H9 (cell line): ENCODE measurements around the gene ZPR1. TPM values are rescaled to one million over a fixed set of nuclear protein-coding genes. Genes with fewer than 3 reads are reported as not detected.

Source experiments
- DNase-seq: peaks from one replicate; pipeline ENCODE4 v3.0.0-alpha.2; 2017
- H2AFZ ChIP-seq: one replicate; pipeline ENCODE4 v1.6.1; 2013; ENCODE audit warnings: mild to moderate bottlenecking, low read length, control low read depth, moderate library complexity
- H2AK5ac ChIP-seq: 2 replicates; pipeline ENCODE4 v1.6.1; 2013; ENCODE audit warnings: low read length, control low read depth, mixed read lengths; ENCODE audit not compliant: insufficient read length
- H2BK120ac ChIP-seq: one replicate; pipeline ENCODE4 v1.6.1; 2013; ENCODE audit warnings: low read depth, mild to moderate bottlenecking, low read length, control low read depth, inconsistent platforms; ENCODE audit not compliant: poor library complexity, severe bottlenecking
- H2BK12ac ChIP-seq: 2 replicates; pipeline ENCODE4 v1.6.1; 2013; ENCODE audit warnings: low read length, control low read depth, mixed read lengths, low read depth; ENCODE audit not compliant: insufficient read length
- H2BK15ac ChIP-seq: 2 replicates; pipeline ENCODE4 v1.6.1; 2013; ENCODE audit warnings: low read depth, low read length, control low read depth
- H2BK20ac ChIP-seq: one replicate; pipeline ENCODE4 v1.6.1; 2013; ENCODE audit warnings: low read depth, mild to moderate bottlenecking, low read length, control low read depth, inconsistent platforms; ENCODE audit not compliant: poor library complexity, severe bottlenecking
- H2BK5ac ChIP-seq: 2 replicates; pipeline ENCODE4 v1.6.1; 2013; ENCODE audit warnings: low read length, control low read depth, mixed read lengths; ENCODE audit not compliant: insufficient read length
- H3K14ac ChIP-seq: 2 replicates; pipeline ENCODE4 v1.6.1; 2013; ENCODE audit warnings: low read length, control low read depth; ENCODE audit not compliant: insufficient read depth
- H3K18ac ChIP-seq: 2 replicates; pipeline ENCODE4 v1.6.1; 2013; ENCODE audit warnings: low read depth, mild to moderate bottlenecking, mixed read lengths, low read length, control low read depth; ENCODE audit not compliant: insufficient read length
- H3K23ac ChIP-seq: 2 replicates; pipeline ENCODE4 v1.6.1; 2013; ENCODE audit warnings: low read length, control low read depth, mixed read lengths, low read depth; ENCODE audit not compliant: insufficient read length
- H3K23me2 ChIP-seq: 2 replicates; pipeline ENCODE4 v1.6.1; 2013; ENCODE audit warnings: low read depth, mild to moderate bottlenecking, mixed read lengths, low read length, control low read depth; ENCODE audit not compliant: insufficient read length, poor library complexity, severe bottlenecking
- H3K27ac ChIP-seq: 2 replicates; pipeline ENCODE4 v1.5.1; 2013; ENCODE audit warnings: low read length, control low read depth, mixed read lengths, low read depth; ENCODE audit not compliant: insufficient read length
- H3K27me3 ChIP-seq: 2 replicates; pipeline ENCODE4 v1.6.1; 2013; ENCODE audit warnings: low read length, control low read depth, inconsistent platforms; ENCODE audit not compliant: insufficient read depth
- H3K4ac ChIP-seq: 2 replicates; pipeline ENCODE4 v1.6.1; 2013; ENCODE audit warnings: low read depth, mild to moderate bottlenecking, control low read depth, inconsistent platforms, low read length, moderate library complexity
- H3K4me1 ChIP-seq: 2 replicates; pipeline ENCODE4 v1.6.1; 2013; ENCODE audit warnings: low read length, control low read depth, inconsistent platforms; ENCODE audit not compliant: insufficient read depth
- H3K4me2 ChIP-seq: 2 replicates; pipeline ENCODE4 v1.6.1; 2013; ENCODE audit warnings: low read length, control low read depth, mixed read lengths; ENCODE audit not compliant: insufficient read length, insufficient read depth
- H3K56ac ChIP-seq: 2 replicates; pipeline ENCODE4 v1.6.1; 2013; ENCODE audit warnings: low read depth, mild to moderate bottlenecking, mixed read lengths, low read length, control low read depth; ENCODE audit not compliant: insufficient read length
- H3K79me1 ChIP-seq: 2 replicates; pipeline ENCODE4 v1.6.1; 2013; ENCODE audit warnings: low read depth, mild to moderate bottlenecking, moderate library complexity, low read length, control low read depth, inconsistent platforms; ENCODE audit not compliant: insufficient read depth, poor library complexity, severe bottlenecking
- H3K79me2 ChIP-seq: 2 replicates; pipeline ENCODE4 v1.6.1; 2013; ENCODE audit warnings: low read length, control low read depth, inconsistent platforms; ENCODE audit not compliant: insufficient read depth
- H3K9ac ChIP-seq: 2 replicates; pipeline ENCODE4 v1.6.1; 2013; ENCODE audit warnings: low read length, control low read depth, mixed read lengths; ENCODE audit not compliant: insufficient read length; ENCODE audit errors: extremely low read depth
- H3K9me3 ChIP-seq: one replicate; pipeline ENCODE4 v1.6.1; 2013; ENCODE audit warnings: low read depth, low read length, inconsistent platforms; ENCODE audit not compliant: control insufficient read depth
- H3T11ph ChIP-seq: one replicate; pipeline ENCODE4 v1.6.1; 2013; ENCODE audit warnings: mild to moderate bottlenecking, low read length, control low read depth, inconsistent platforms
- H4K20me1 ChIP-seq: one replicate; pipeline ENCODE4 v1.6.1; 2013; ENCODE audit not compliant: control insufficient read depth, insufficient read length, insufficient read depth
- H4K5ac ChIP-seq: 2 replicates; pipeline ENCODE4 v1.6.1; 2013; ENCODE audit warnings: low read depth, mild to moderate bottlenecking, mixed read lengths, low read length, control low read depth; ENCODE audit not compliant: insufficient read length
- H4K8ac ChIP-seq: replicated peaks from 2 replicates; pipeline ENCODE4 v1.6.1; 2013; ENCODE audit warnings: low read length, control low read depth, mixed read lengths, low read depth; ENCODE audit not compliant: insufficient read length
- H4K91ac ChIP-seq: 2 replicates; pipeline ENCODE4 v1.6.1; 2013; ENCODE audit warnings: low read depth, mild to moderate bottlenecking, moderate library complexity, mixed read lengths, low read length, control low read depth; ENCODE audit not compliant: insufficient read length
- H3K27ac Mint-ChIP-seq, 3 experiments: 2 replicates in 2 of 3; 3 replicates in 1 of 3; pipeline ENCODE4 v1.8.0; 2020 to 2021; ENCODE audit warnings: mixed read lengths in 3 of 3, mild to moderate bottlenecking in 1 of 3, moderate library complexity in 1 of 3
- H3K27me3 Mint-ChIP-seq: 2 replicates; pipeline ENCODE4 v1.8.0; 2021; ENCODE audit warnings: low read depth, mild to moderate bottlenecking, moderate library complexity, mixed read lengths
- H3K36me3 Mint-ChIP-seq, 3 experiments: 2 replicates in 2 of 3; 3 replicates in 1 of 3; pipeline ENCODE4 v1.8.0; 2020 to 2021; ENCODE audit warnings: low read depth in 3 of 3, mixed read lengths in 3 of 3; ENCODE audit not compliant: insufficient read depth in 1 of 3
- H3K4me1 Mint-ChIP-seq, 2 experiments: 2 replicates each; pipeline ENCODE4 v1.8.0; 2020; ENCODE audit warnings: mixed read lengths in 2 of 2
- H3K4me3 Mint-ChIP-seq, 2 experiments: 2 replicates in 1 of 2; 3 replicates in 1 of 2; pipeline ENCODE4 v1.8.0; 2020 to 2021; ENCODE audit warnings: mild to moderate bottlenecking in 2 of 2, mixed read lengths in 2 of 2, moderate library complexity in 1 of 2
- H3K9me3 Mint-ChIP-seq, 2 experiments: 2 replicates in 1 of 2; 3 replicates in 1 of 2; pipeline ENCODE4 v1.8.0; 2020; ENCODE audit warnings: mild to moderate bottlenecking in 2 of 2, mixed read lengths in 2 of 2, moderate library complexity in 1 of 2
- CTCF ChIP-seq: fragments of 200-600 bp; sonication (generic); conservative IDR thresholded peaks from 3 replicates; pipeline ENCODE4 v1.8.0; 2021; ENCODE audit warnings: antibody characterized with exemption, mild to moderate bottlenecking
- WGBS: extraction: QIAGEN DNeasy Blood & Tissue Kit; methylation state at CpG from one replicate; pipeline ENCODE4 v1.1.7; 2013; ENCODE audit warnings: missing lambda C conversion rate, low lambda C conversion rate, mixed read lengths; ENCODE audit not compliant: insufficient read length; ENCODE audit errors: extremely low coverage; 5-methylcytosine and 5-hydroxymethylcytosine counted together
- total RNA-seq: library from RNA; stranded (reverse); gene quantifications from 2 replicates; pipeline ENCODE4 v1.2.1, GENCODE V29; 2021

The ZPR1 gene
- total RNA-seq, 1 experiment from 2014 or later, result 82.0 TPM

GRCh38 chr11:116832350-116833290 is 44.8 kb upstream of the ZPR1 start:
- Histone ChIP-seq H4K5ac (no peak overlapping the region), H2AFZ (no peak overlapping the region), H2BK5ac (no peak overlapping the region), H2BK12ac (no peak overlapping the region), H3K23ac (no peak overlapping the region), H3K9me3 (no peaks in the 10 kb centered on the region), H4K20me1 (no peaks in the 10 kb centered on the region), H2AK5ac (no peak overlapping the region), H3K14ac (no peak overlapping the region; the same call in 1 of the 2 replicates), H3K4ac (no peak overlapping the region), H3K27me3 (no peaks in the 10 kb centered on the region), H2BK120ac (no peak overlapping the region), H3K4me1 (no peaks in the 10 kb centered on the region), H3K56ac (no peak overlapping the region), H3K27ac (no peak overlapping the region), H3K79me1 (no peaks in the 10 kb centered on the region), H4K91ac (no peak overlapping the region), H3T11ph (no peak overlapping the region), H3K79me2 (no peaks in the 10 kb centered on the region), H2BK15ac (no peak overlapping the region), H3K4me2 (no peak overlapping the region), H3K18ac (no peak overlapping the region), H2BK20ac (no peak overlapping the region), H3K23me2 (peaks cover 6% of the 10 kb centered on the region), H3K9ac (no peak overlapping the region), H4K8ac (no peak overlapping the region)
- Mint-ChIP-seq H3K36me3 (no peaks in the 10 kb centered on the region; a peak in 1 of 7 replicates), H3K4me1 (peaks cover 15 to 24% of the 10 kb centered on the region in 2 experiments), H3K9me3 (peaks cover 3 to 5% of the 10 kb centered on the region in 2 experiments; a peak in 3 of 5 replicates), H3K27ac (no peak overlapping the region; a peak in 1 of 7 replicates), H3K4me3 (no peak overlapping the region), H3K27me3 (peaks cover 23% of the 10 kb centered on the region)
- no peak for DNase-seq
- no CpG with 5 or more reads among the region's 13 CpGs for WGBS
- TF ChIP-seq CTCF, result no peak
